Stimulated activated CD8-positive, alpha-beta memory T cell treated with anti-CD3 and anti-CD28 coated beads, Interleukin-4, amount 100 ng/mL, for 4 hours (primary cell): Measurements from ENCODE around the gene RALGPS2.

Source experiments
- DNase-seq, 2 donors: peaks; one replicate each; pipeline ENCODE4 v3.0.0-alpha.2; 2020; ENCODE audit warnings: low read depth in 2 of 2, low spot score in 1 of 2

The RALGPS2 gene, protein sequence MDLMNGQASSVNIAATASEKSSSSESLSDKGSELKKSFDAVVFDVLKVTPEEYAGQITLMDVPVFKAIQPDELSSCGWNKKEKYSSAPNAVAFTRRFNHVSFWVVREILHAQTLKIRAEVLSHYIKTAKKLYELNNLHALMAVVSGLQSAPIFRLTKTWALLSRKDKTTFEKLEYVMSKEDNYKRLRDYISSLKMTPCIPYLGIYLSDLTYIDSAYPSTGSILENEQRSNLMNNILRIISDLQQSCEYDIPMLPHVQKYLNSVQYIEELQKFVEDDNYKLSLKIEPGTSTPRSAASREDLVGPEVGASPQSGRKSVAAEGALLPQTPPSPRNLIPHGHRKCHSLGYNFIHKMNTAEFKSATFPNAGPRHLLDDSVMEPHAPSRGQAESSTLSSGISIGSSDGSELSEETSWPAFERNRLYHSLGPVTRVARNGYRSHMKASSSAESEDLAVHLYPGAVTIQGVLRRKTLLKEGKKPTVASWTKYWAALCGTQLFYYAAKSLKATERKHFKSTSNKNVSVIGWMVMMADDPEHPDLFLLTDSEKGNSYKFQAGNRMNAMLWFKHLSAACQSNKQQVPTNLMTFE

DNA sequence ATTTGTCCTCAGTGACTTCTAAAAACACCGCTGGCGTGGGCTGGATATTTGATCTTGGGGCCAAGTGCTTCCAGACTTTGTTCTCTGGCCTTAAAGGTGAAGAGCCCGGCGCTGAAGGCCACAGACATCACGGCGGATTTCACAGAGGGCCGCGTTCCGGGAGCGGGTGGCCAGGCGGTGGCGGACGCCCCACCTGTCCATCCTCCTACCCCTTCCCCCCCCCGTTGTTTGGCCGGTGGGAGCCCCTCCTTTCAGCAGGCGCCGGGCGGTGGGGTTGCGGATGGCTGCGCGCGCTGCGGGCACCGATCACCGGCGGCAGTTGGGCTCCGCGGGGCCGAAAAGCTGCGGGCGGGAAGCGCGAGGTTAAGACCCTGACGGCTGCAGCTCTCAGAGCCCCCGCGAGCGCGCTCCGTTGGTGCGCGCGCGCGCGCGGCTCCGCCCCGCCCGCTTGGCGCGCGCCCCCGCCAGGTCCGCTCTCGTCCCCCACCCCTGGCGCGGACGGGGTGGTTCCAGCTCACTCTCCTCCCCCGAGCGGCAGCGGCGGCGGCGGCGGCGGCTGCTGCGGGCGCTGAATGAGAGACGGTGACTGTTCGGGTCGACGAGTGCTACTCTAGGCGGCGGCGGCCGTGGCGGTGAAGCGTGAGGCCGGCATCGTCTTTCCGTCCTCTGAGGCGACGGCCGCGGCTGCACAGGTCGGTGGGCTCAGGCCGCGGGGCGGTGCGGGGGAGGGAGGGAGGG lies at the start of gene RALGPS2:
TSS of gene RALGPS2 (plus strand) at position 517 of the 738 bp plus-strand sequence. CDS start 51,521 bp downstream, outside the sequence.
- peak; percentile 20 to 47 for DNase-seq

DNA sequence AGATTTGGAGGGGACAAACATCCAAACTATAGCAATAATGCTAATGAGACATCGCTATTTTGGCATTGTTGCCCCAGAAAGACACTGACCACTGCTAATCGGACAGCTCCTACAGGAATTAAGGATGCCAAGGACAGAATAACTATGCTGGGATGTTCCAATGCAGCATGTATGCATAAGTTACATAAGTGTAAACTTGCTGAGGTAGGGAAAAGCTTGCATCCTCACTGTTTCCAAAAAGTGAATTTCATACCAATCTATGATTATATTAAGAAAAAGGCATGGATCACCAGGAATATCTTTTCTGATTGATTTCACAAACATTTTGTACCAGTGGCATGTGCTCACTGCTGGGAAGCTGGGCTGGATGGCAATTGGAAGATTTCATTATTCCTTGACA lies 45.8 kb upstream of the RALGPS2 start:
- DNase-seq = no peak

DNA sequence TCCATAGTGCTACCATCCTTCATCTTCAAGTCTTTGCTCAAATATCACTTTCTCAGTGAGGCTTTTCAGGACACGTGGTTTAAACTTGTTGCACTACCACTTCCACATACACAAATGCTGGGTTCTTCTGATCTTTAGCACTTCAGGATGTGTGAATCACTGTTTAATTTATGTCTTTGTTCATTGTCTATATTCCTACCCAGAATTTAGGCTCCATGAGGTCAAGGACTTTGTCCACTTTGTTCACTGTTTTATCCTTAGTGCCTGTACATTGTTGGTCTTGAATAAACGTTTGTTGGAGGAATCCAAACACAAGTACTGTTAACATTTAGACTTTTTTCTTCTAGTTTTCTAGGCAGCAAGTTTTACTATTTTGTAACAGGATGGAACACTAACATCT lies 42.6 kb upstream of the RALGPS2 start:
- DNase-seq = no peak

- no peak for DNase-seq
Measured at GRCh38 chr1:178682886-178683285, 42.2 kb upstream of the RALGPS2 start.

DNA sequence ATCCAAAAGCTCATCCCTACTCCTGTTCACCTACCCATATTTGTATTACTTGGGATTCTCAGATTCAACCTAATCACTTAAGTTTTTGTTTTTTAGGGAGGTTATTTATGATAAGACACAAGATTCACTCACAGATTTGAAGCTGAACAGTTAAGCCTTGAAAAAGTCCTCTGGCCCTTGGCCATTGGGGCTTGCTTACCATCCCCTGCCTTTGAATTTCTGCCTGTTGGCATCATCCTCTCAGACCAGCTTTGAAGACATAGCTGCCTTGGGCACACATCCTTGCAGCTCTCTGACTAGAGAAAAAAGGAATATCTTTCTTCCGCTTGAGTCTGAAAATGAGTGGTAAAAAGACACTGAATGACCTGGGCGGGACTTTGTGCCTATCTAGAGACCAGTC lies 41.8 kb upstream of the RALGPS2 start:
- no peak for DNase-seq

- DNase-seq = no peak
Measured at GRCh38 chr1:178684111-178684510, 40.9 kb upstream of the RALGPS2 start.

- no peak for DNase-seq
Measured at GRCh38 chr1:178684542-178685000, 40.5 kb upstream of the RALGPS2 start.

GRCh38 chr1:178686407-178686806 lies 38.6 kb upstream of the RALGPS2 start:
- no peak for DNase-seq

- DNase-seq = no peak
Measured at GRCh38 chr1:178688244-178688643, 36.8 kb upstream of the RALGPS2 start.

- DNase-seq = no peak
Measured at GRCh38 chr1:178689769-178690168, 35.3 kb upstream of the RALGPS2 start.

DNA sequence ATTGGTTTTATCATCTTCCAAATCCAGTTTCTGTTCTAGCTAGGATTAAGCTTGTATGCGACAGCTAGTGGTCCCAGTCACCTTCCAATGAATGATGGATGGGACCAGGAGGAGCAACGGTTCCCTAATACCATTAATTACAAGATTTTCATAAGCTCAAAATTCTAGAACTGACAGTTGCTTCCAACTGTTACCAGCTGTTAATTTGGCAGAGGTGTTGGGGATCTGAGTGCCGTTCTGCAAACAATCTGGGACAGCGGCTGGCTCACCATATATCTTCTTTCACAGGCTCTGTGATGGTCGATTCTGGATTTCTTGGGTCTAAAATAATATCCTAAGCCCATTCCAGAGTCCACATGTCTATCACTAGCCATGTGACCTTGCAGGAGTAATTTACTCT lies 34.5 kb upstream of the RALGPS2 start:
- DNase-seq = no peak

DNA sequence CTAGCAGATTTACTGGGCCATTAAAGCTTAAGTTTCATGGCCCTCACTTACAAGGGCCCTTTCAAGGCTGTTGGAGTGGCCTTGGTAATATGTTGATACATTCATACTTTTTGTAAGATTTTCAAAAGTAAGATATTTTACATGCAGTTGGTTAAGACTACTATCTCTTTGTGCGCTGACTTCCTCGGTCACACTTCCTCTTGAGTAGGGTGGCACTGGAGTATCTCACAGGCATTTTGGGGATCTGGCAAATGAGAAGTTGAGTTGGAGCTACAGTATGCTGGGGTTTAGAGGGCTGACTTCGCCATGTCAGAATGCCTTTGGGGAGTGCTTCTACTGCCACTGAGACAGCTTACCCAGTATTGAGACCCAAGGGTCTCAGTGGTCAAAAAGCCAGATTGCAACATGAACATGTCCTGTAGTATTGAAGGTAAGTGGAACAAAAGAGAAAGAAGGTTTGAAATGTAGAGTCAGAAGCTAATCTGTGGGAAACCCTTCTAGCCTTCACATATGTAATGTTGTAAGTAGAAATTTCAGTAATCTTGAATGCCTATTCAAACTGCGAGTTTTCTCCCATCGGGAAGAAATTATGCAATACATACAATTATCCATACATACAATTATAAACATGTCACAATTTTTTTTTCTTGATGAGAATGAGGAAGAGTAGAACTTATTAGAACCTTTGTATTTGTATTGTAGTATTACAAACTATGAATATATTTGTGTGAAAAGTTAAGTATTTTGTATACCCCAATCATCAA lies 32.3 kb upstream of the RALGPS2 start:
- no peak for DNase-seq

- no peak for DNase-seq
Measured at GRCh38 chr1:178693366-178693765, 31.7 kb upstream of the RALGPS2 start.

GRCh38 chr1:178694923-178695525 lies 30.0 kb upstream of the RALGPS2 start:
- no peak for DNase-seq

DNA sequence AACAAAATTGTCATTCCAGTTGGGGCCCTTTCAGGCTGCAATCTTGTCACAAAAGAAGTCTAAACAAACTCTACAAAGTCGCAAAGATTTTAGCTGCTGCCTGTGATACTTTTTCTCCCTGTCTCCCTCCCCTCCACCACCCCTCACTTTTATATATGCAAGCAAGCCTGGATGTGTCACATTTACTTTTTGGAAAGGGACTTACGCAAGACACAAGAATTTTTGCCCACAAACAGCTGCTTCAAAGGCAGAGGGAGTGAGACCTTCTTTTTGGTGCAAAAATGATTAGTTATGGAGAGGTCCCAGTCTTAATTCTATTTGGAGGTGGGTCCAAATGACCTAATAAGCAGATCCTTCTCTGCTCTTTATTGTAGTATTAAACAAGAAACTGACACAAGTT lies 22.9 kb upstream of the RALGPS2 start:
- no peak for DNase-seq

GRCh38 chr1:178704833-178705232 lies 20.2 kb upstream of the RALGPS2 start:
- no peak for DNase-seq

DNA sequence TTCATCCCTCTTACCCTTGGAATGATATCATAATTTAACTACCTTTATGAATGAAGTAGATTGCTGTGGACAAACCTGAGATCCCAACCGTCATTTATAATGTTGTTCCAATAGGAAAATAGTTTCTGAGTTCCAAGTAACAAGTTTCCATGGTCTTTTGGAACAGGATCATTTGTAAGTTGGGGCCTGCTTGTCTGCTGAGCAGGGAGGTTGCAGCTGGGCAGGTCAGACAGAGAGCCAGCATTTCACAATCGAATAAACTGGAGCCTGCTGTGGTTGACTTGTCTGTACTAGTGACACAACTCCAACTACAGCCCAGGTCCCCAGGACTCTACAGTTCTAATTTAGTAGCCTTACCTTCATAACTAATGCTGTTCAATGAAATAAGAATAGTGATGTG lies 18.6 kb upstream of the RALGPS2 start:
- DNase-seq = no peak

GRCh38 chr1:178713259-178713658 lies 11.8 kb upstream of the RALGPS2 start:
- no peak for DNase-seq

DNA sequence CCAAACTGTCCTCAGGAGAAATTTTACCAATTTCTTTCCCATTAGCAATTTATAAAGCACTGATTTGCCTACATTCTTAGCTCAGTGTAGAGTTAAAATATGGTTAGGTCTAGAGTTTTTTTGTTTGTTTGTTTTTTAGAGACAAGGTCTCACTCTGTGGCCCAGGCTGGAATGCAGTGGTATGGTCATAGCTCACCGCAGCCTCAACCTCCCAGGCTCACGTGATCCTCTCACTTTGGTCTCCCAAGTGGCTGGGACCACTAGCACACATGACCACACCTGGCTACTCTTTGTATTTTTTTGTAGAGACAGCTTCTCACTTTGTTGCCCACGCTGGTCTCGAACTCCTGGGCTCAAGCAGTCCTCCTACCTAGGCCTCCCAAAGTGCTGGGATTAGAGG lies 10.6 kb upstream of the RALGPS2 start:
- DNase-seq = no peak

- no peak for DNase-seq
Measured at GRCh38 chr1:178716111-178716510, 8.9 kb upstream of the RALGPS2 start.

DNA sequence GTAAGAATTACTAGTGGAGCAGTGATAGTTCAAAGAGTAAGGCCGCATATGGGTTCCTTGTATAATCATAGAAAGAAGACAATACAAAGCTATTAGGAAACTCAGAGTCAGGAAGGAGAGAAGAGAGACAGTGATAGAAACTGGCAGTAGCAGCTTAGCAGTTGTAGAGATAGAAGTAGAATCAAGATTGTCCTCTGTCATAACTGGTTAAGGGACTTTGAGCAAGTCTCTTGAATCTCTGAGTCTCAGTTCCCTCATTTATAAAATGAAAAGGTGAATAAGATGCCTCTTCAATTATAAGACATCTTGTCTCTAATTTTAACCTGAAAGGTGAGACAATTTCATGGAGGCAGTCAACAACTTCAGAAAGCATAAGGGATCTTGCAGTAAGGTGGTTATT lies 6.5 kb upstream of the RALGPS2 start:
- no peak for DNase-seq
